Right cardiac atrium (tissue), 5 donors: Measurements from ENCODE around the gene RECK. TPM values are rescaled to one million over a fixed set of nuclear protein-coding genes. Genes with fewer than 3 reads are reported as not detected.
A peak's percentile ranks its signal among the peaks of the same experiment; 100 is the strongest.

Experiments
- ATAC-seq, 2 donors: fragments of 200-7000 bp; cut with Tn5 transposase; one replicate each; pipeline versions ENCODE4 v1.8.0 to v1.9.1; 2020; ENCODE audit warnings: moderate library complexity in 2 of 2, mild to moderate bottlenecking in 1 of 2
- DNase-seq, 3 donors: peaks; one replicate each; pipeline ENCODE4 v3.0.0-alpha.2; 2020
- H3K27ac ChIP-seq: one replicate; pipeline ENCODE4 v1.5.1; 2013; ENCODE audit warnings: mild to moderate bottlenecking, low read length, control low read depth, moderate library complexity
- H3K27me3 ChIP-seq: one replicate; pipeline ENCODE4 v1.6.1; 2013; ENCODE audit not compliant: control insufficient read depth, insufficient read depth
- H3K4me1 ChIP-seq: one replicate; pipeline ENCODE4 v1.6.1; 2013; ENCODE audit warnings: low read length; ENCODE audit not compliant: control insufficient read depth, insufficient read depth
- H3K4me3 ChIP-seq: one replicate; pipeline ENCODE4 v1.5.1; 2013; ENCODE audit warnings: low read length, control low read depth
- H3K9me3 ChIP-seq: one replicate; pipeline ENCODE4 v1.6.1; 2013; ENCODE audit warnings: low read length; ENCODE audit not compliant: control insufficient read depth
- WGBS: extraction: QIAGEN DNeasy Blood & Tissue Kit; methylation state at CpG from one replicate; pipeline ENCODE4 v1.1.7; 2013; 5-methylcytosine and 5-hydroxymethylcytosine counted together
- intact Hi-C, 4 donors: fragments of 100-400 bp; cut with DNase I; formaldehyde crosslinking; loops; one replicate each; pipeline versions ENCODE4 v1.11.0 to v1.14.0; 2022 to 2023
- polyA plus RNA-seq: library from polyadenylated mRNA; stranded (reverse); fragments of 200-250 nt; gene quantifications from one replicate; pipeline ENCODE4 v1.2.3, GENCODE V29; 2013
- total RNA-seq, 4 donors: library from RNA; stranded (reverse); fragmentation: NEBNext Ultra II Directional; extraction: Animal tissue kit (Norgen Biotek cat#: 25700); gene quantifications; one replicate each; pipeline ENCODE4 v1.2.1, GENCODE V29; 2021
- donor health status: healthy with polysubstance abuse.
- donor health status: DM: no; HTN: yes; CAD: no.
- donor health status: DM: no; HTN: no; CAD: no.
- donor health status: DM: no; HTN: yes; CAD: no; lungs with severe emphysema.
- donor health status: DM: yes; HTN: yes; CAD: no.

Gene RECK
- total and polyA plus RNA-seq, 5 donors: 4.3 to 10.1 (median 8.1) TPM

DNA sequence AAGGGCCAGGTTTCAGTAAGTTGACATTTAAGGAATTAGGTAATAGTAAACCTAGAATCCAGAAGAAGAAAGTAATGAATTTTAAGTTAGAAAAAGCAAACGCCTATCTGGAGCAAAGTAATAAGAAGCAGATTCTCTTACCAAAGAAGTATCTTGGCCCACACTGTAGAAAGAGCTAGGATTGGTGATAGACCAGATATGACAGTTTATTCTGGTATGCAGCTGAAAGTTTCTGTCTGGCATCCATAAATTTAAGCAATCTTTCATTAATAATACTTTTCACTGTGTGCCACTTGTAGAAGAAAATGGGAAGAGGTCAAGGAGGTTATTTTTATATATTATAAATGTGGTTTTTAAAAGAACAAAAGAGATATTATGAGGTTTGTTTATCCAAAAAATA is 3.0 kb downstream of the RECK start:
- H3K27me3 ChIP-seq: no peaks in the 10 kb centered on the region
- no peaks in the 10 kb centered on the region for H3K4me1 ChIP-seq
- no peak for DNase-seq
- H3K9me3 ChIP-seq: no peaks in the 10 kb centered on the region
- intact Hi-C loops: no loop called here
- no peak overlapping the region for H3K4me3 ChIP-seq
- no peak overlapping the region for H3K27ac ChIP-seq
- WGBS: 62% methylated on average over 1 of the region's 1 CpG
- no peak for ATAC-seq

DNA sequence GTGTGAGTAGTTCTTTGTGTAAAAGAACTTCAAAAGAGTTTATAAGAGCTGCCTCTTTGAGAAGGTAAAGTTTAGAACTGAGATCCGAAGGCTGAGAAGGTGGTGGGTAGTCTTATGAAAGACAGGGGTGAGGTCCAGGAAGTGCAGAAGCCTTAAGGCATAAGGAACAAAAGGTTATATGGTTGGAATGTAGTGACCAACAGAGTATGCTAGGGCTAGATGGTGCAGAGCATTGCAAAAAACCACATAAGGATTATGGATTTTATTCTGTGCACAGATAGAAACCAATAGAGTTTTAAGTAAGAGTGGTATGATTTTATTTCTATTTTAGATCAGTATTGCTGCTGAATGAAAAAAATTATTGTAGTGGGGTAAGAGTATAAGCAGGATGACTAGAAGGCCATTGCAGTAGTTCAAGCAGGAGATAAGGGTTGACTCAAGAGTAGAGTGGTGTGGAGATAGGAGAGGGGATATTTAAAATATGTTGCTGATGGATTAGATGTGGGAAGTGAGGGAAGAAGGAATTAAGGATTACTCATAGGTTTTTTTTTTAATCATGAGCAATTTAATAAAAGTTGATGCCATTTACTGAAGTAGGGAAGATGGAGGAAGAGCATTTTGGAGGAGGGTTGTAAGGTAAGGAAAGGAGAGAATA is 3.7 kb downstream of the RECK start:
- no peak for ATAC-seq
- Histone ChIP-seq H3K4me1 (no peaks in the 10 kb centered on the region), H3K27ac (no peak overlapping the region), H3K9me3 (no peaks in the 10 kb centered on the region), H3K27me3 (no peaks in the 10 kb centered on the region), H3K4me3 (no peak overlapping the region)
- intact Hi-C loops: no loop called here
- DNase-seq: no peak
- WGBS: 91% methylated on average over 1 of the region's 1 CpG

DNA sequence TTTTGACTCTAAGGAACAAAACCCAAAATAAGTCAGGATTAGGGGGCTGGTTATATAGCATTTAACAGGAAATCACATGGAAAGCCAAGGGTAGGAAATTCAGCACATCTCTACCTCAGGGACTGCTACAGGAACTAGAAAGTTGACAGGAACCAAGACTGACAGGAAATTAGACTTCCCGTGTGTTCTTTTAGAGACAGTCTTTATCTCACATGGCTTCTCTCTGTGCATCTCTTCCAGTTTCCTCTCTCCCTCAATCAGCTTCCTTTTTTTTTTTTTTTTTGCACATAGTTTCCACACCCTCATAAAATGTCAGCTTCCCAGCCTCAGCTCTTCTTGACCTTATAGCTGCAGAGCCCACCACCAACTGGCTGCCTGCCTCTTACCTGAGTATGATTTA is 4.8 kb downstream of the RECK start:
- intact Hi-C loops: no loop called here
- no peak overlapping the region for H3K27ac ChIP-seq
- H3K9me3 ChIP-seq: no peaks in the 10 kb centered on the region
- ATAC-seq: no peak
- WGBS: 18% methylated on average over 1 of the region's 1 CpG
- no peaks in the 10 kb centered on the region for H3K4me1 ChIP-seq
- DNase-seq: no peak
- H3K4me3 ChIP-seq: no peak overlapping the region
- H3K27me3 ChIP-seq: no peaks in the 10 kb centered on the region

DNA sequence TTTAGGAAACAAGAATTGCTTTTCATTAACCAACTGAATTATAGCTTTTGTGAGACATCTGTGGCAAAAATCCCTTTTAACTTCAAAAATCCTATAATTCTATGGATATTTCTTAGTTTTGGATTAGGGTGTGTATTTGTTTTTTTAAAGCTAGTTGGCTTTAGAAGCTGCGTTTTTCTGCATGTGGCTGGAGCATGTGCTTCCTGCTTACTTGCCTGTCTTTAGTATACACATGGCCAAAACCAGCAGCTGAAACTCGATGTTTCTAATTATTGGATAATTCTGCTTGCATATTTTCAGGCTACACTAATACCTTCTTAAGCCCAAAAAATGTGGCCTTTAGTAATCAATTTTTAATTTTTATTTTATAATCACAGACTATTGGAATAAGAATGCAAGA is 8.9 kb downstream of the RECK start:
- Histone ChIP-seq H3K4me1 (no peaks in the 10 kb centered on the region), H3K27me3 (no peaks in the 10 kb centered on the region), H3K9me3 (no peaks in the 10 kb centered on the region), H3K4me3 (no peak overlapping the region), H3K27ac (no peak overlapping the region)
- DNase-seq: no peak
- intact Hi-C loops: no loop called here
- no peak for ATAC-seq
- 34% methylated on average over 2 of the region's 2 CpGs for WGBS

DNA sequence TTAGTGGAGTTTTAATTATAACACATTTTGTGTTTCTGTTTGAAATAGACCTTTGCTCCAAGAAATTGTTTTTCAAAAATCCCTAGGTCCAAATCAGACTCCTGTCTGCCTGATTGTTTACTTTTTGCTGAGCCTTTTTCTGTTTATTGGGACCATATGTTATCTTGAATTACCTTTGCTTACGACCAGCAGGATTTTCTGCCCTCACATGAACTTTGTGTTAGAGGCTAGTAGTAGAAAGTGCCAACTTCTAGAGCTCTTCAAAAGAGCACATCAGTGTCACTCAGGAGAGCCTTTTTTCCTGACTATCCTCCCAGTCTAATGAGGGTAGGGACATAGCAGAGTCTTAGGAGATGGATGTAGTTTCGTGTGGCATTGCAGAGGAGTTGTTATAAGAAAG is 10.2 kb downstream of the RECK start:
- ATAC-seq: no peak
- Histone ChIP-seq H3K27ac (no peak overlapping the region), H3K9me3 (no peaks in the 10 kb centered on the region), H3K4me1 (no peaks in the 10 kb centered on the region), H3K27me3 (no peaks in the 10 kb centered on the region), H3K4me3 (no peak overlapping the region)
- WGBS: 67% methylated on average over 2 of the region's 2 CpGs
- DNase-seq: no peak
- intact Hi-C loops: no loop called here

DNA sequence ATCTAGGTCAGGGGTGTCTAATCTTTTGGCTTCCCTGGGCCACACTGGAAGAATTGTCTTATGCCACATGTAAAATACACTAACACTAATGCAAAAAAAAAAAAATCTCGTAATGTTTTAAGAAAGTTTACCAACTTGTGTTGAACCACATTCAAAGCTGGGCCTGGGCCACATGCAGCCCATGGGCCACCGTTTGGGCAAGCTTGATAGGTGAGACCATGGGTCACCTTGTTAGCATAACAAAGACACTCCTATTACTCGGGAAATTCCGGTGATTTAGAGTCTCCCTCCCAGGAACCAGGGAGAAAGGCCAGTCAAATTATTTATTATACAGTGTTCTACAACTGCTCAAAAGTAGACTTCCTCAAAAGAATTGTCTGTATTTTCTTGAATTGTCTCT is 12.7 kb downstream of the RECK start:
- 76% methylated on average over 4 of the region's 4 CpGs for WGBS
- Histone ChIP-seq H3K27me3 (no peaks in the 10 kb centered on the region), H3K4me3 (no peak overlapping the region), H3K4me1 (no peaks in the 10 kb centered on the region), H3K27ac (no peak overlapping the region), H3K9me3 (no peaks in the 10 kb centered on the region)
- ATAC-seq: no peak
- DNase-seq: no peak
- intact Hi-C loops: no loop called here

DNA sequence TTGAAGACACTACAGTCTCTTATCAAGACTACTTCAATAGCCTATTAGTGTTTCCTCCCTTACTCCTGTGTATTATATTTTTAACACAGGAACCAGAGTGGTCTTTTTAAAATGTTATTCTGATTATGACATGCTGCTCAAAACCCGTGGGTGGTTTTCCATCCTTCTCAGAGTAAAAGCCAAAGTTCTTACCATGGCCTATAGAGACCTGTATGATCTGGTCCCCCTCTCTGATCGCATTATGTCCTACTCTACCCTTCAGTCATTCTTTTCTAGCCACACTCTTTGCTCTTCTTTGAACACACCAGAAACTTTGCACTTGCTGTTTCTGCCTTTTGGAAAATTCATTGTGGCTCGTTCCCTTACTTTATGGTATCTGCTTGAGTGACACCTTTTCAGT is 13.8 kb downstream of the RECK start:
- intact Hi-C loops: no loop called here
- WGBS: 88% methylated on average over 3 of the region's 3 CpGs
- no peak for DNase-seq
- H3K4me1 ChIP-seq: no peaks in the 10 kb centered on the region
- H3K9me3 ChIP-seq: no peaks in the 10 kb centered on the region
- no peak overlapping the region for H3K27ac ChIP-seq
- no peak overlapping the region for H3K4me3 ChIP-seq
- no peak for ATAC-seq
- H3K27me3 ChIP-seq: no peaks in the 10 kb centered on the region

DNA sequence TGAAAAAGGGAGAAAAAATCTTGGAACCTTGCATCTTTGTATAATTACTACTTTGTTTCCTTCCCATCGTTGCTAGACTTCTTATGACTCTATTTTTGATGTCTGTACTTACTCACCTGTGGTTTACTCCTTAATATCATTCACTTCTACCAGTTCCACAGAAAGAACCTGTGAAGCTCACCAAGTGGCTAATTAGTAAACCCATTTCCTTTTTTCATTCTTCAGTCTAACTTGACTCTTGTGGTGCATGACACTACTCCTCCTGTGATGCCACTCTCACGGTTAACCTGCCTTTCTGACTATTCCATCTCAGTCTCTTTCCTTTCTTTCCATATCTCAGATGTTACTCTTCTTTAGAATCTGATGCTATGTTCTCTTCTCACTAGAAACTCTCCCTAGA is 14.6 kb downstream of the RECK start:
- intact Hi-C loops: no loop called here
- H3K4me1 ChIP-seq: no peaks in the 10 kb centered on the region
- H3K27ac ChIP-seq: no peak overlapping the region
- ATAC-seq: no peak
- DNase-seq: no peak
- 72% methylated on average over 2 of the region's 2 CpGs for WGBS
- no peaks in the 10 kb centered on the region for H3K27me3 ChIP-seq
- no peak overlapping the region for H3K4me3 ChIP-seq
- no peaks in the 10 kb centered on the region for H3K9me3 ChIP-seq

DNA sequence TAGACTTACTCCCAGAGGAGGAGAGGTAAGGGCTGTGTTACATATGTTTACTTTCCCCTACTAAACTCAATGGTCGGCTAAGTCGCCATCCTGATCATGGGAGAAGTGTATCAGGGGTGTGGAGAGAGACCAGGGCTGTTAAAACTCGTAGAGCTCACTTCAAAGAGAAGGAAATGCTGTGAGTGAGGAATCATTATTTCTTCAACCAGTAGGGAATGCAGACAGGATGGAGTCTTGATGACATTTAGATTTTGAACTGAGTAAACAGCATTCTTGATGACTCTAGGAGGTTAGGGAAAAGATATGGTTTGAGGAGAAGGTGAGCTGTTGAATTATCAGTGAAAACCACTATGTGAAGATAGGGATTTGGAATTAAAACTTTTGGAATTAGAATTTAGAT is 17.3 kb downstream of the RECK start:
- no peak overlapping the region for H3K4me3 ChIP-seq
- WGBS: 34% methylated on average over 3 of the region's 3 CpGs
- no peaks in the 10 kb centered on the region for H3K9me3 ChIP-seq
- intact Hi-C loops: no loop called here
- no peak for DNase-seq
- ATAC-seq: peak in 1 of 2 donors; percentile 54
- no peak overlapping the region for H3K27ac ChIP-seq
- no peaks in the 10 kb centered on the region for H3K4me1 ChIP-seq
- no peaks in the 10 kb centered on the region for H3K27me3 ChIP-seq

DNA sequence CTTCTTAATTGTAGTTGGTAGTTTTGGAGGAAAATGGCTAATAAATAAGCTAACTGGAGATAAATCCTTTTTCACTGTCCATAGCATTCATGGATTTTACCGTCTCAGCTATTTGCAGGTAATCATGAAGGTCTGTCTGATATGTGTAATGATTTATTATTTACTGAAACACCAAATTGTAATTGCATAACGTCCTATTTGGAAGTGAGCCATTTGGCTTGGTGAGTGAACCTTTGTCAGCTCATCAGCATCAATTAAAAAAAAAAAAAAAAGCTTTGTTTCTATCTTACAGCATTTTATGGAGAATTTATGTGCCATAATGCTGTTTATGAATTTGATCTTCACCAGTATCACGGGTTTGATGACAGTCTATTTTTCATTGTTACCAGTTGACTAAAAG is 20.2 kb downstream of the RECK start:
- Histone ChIP-seq H3K27me3 (no peaks in the 10 kb centered on the region), H3K4me1 (no peaks in the 10 kb centered on the region), H3K9me3 (no peaks in the 10 kb centered on the region), H3K4me3 (no peak overlapping the region), H3K27ac (no peak overlapping the region)
- WGBS: 57% methylated on average over 3 of the region's 3 CpGs
- ATAC-seq (no peak), DNase-seq (no peak)
- intact Hi-C loops: no loop called here

DNA sequence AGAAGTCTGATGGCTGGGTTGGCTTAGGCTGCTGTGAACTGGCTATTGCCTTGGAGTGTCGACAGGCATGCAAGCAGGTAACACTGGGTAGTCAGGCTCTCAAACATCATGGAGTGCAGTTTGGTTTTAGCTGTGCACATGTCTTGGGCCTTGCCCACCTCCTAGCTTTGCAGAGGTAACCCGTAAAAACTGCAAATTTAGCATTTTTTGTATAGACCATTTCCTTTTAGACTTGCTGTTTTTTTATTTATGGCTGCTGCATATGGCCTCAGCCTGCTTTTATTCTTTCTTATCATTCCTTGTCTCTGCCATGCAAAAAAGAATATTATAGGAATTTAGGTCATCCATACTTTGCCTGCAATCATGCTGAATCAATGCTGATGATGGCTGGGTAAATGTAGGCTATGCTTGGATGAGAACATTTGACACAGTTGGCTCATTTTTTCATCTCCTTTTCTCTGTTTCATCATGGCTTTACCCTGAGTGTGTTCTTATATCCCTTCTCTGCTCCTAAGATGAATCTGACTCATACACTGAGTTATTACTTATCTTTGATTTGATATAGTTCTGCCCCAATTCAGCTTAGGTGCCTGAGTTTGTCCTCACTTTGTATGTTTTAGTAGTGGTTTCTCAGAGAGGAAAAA is 27.2 kb downstream of the RECK start:
- no peak for DNase-seq
- Histone ChIP-seq H3K4me1 (no peaks in the 10 kb centered on the region), H3K27me3 (no peaks in the 10 kb centered on the region), H3K9me3 (no peaks in the 10 kb centered on the region), H3K27ac (no peak overlapping the region), H3K4me3 (no peak overlapping the region)
- ATAC-seq: no peak
- intact Hi-C loops: no loop called here
- 93% methylated on average over 2 of the region's 2 CpGs for WGBS
